ENCODE measurements around the gene LRRC4C.
"Not testable (repeated sequence)": the region's sequence is repeated elsewhere in the genome, so short reads cannot be mapped to it uniquely, and the experiment has no call there.

The LRRC4C gene

GRCh38 chr11:40619654-40620053 is 839.8 kb downstream of the LRRC4C start:
- DNase-seq = no peak

- DNase-seq = no peak
Observed at GRCh38 chr11:40606800-40607199, 852.7 kb downstream of the LRRC4C start.

- no peak for DNase-seq
Observed at GRCh38 chr11:40602866-40603552, 856.4 kb downstream of the LRRC4C start.

- no peak for DNase-seq
Observed at GRCh38 chr11:40597546-40598113, 861.8 kb downstream of the LRRC4C start.

GRCh38 chr11:40573254-40573891 is 886.1 kb downstream of the LRRC4C start:
- no peak for DNase-seq

- DNase-seq = no peak
Observed at GRCh38 chr11:40569947-40570531, 889.4 kb downstream of the LRRC4C start.

- no peak for DNase-seq
Observed at GRCh38 chr11:40567392-40567791, 892.1 kb downstream of the LRRC4C start.

GRCh38 chr11:40544162-40544561 is 915.3 kb downstream of the LRRC4C start:
- no peak for DNase-seq

- no peak for DNase-seq
Observed at GRCh38 chr11:40542821-40543220, 916.6 kb downstream of the LRRC4C start.

GRCh38 chr11:40537734-40538133 is 921.7 kb downstream of the LRRC4C start:
- DNase-seq = no peak

- not testable (repeated sequence) for DNase-seq
Observed at GRCh38 chr11:40522080-40522479, 937.4 kb downstream of the LRRC4C start.

GRCh38 chr11:40517122-40517521 is 942.3 kb downstream of the LRRC4C start:
- DNase-seq = no peak

- DNase-seq = no peak
Observed at GRCh38 chr11:40514124-40514523, 945.3 kb downstream of the LRRC4C start.

GRCh38 chr11:40513281-40513680 is 946.2 kb downstream of the LRRC4C start:
- no peak for DNase-seq

- no peak for DNase-seq
Observed at GRCh38 chr11:40508303-40508702, 951.1 kb downstream of the LRRC4C start.

- DNase-seq = no peak
Observed at GRCh38 chr11:40506226-40506625, 953.2 kb downstream of the LRRC4C start.

- no peak for DNase-seq
Observed at GRCh38 chr11:40491341-40491740, 968.1 kb downstream of the LRRC4C start.

GRCh38 chr11:40467771-40468170 is 991.7 kb downstream of the LRRC4C start:
- no peak for DNase-seq

- DNase-seq = no peak
Observed at GRCh38 chr11:40445391-40445790, 1014.1 kb downstream of the LRRC4C start.

GRCh38 chr11:40444151-40444550 is 1015.3 kb downstream of the LRRC4C start:
- DNase-seq = no peak

- no peak for DNase-seq
Observed at GRCh38 chr11:40435344-40435743, 1024.1 kb downstream of the LRRC4C start.

- no peak for DNase-seq
Observed at GRCh38 chr11:40434926-40435325, 1024.5 kb downstream of the LRRC4C start.

GRCh38 chr11:40432358-40432757 is 1027.1 kb downstream of the LRRC4C start:
- no peak for DNase-seq

GRCh38 chr11:40425168-40425567 is 1034.3 kb downstream of the LRRC4C start:
- no peak for DNase-seq
